ENCODE data around the gene RHEX. TPM values are rescaled to one million over a fixed set of nuclear protein-coding genes. Genes with fewer than 3 reads are reported as not detected.

RHEX gene
- total RNA-seq, 1 donor from 2014 or later, result not detected

GRCh38 chr1:206005234-206005633 is 47.7 kb upstream of the RHEX start:
- Histone ChIP-seq H3K79me2 (ENCODE audit: low read depth) (no peaks in the 10 kb centered on the region), H3F3A (ENCODE audit: low read depth) (no peaks in the 10 kb centered on the region), H3K4me3 (no peak overlapping the region), H3K27ac (no peak overlapping the region), H3K9me3 (ENCODE audit: low read depth) (no peaks in the 10 kb centered on the region), H3K4me1 (no peaks in the 10 kb centered on the region), H2AFZ (replicated peaks) (no peak overlapping the region), H3K9ac (no peak overlapping the region), H4K20me1 (ENCODE audit: low read depth) (no peaks in the 10 kb centered on the region), H3K36me3 (no peaks in the 10 kb centered on the region), H3K27me3 (no peaks in the 10 kb centered on the region), H3K4me2 (no peak overlapping the region)
- TF ChIP-seq CTCF (IDR thresholded peaks at IDR 0.05), result no peak
- no peak for TF ChIP-seq EZH2 (IDR thresholded peaks at IDR 0.05)
- TF ChIP-seq EZH2phosphoT487 (IDR thresholded peaks at IDR 0.05), result no peak
- H3K27ac Mint-ChIP-seq, result peak overlapping the region; percentile 50
- peaks cover 36% of the 10 kb centered on the region for H3K4me1 Mint-ChIP-seq
- no peaks in the 10 kb centered on the region for H3K36me3 Mint-ChIP-seq
- no peaks in the 10 kb centered on the region for H3K9me3 Mint-ChIP-seq
- no peak overlapping the region for H3K4me3 Mint-ChIP-seq
- DNase-seq (ENCODE audit: low spot score), result no peak
- peaks cover 22% of the 10 kb centered on the region for H3K27me3 Mint-ChIP-seq (ENCODE audit: insufficient read depth, low read depth)

GRCh38 chr1:206005778-206006180 is 47.2 kb upstream of the RHEX start:
- H3K4me3 Mint-ChIP-seq, result no peak overlapping the region
- no peaks in the 10 kb centered on the region for H3K9me3 Mint-ChIP-seq
- Histone ChIP-seq H3K27me3 (no peaks in the 10 kb centered on the region), H3K9ac (no peak overlapping the region), H3F3A (ENCODE audit: low read depth) (no peaks in the 10 kb centered on the region), H3K4me2 (no peak overlapping the region), H2AFZ (replicated peaks) (no peak overlapping the region), H3K27ac (no peak overlapping the region), H3K36me3 (no peaks in the 10 kb centered on the region), H3K4me1 (no peaks in the 10 kb centered on the region), H3K4me3 (no peak overlapping the region), H3K79me2 (ENCODE audit: low read depth) (no peaks in the 10 kb centered on the region), H4K20me1 (ENCODE audit: low read depth) (no peaks in the 10 kb centered on the region), H3K9me3 (ENCODE audit: low read depth) (no peaks in the 10 kb centered on the region)
- H3K36me3 Mint-ChIP-seq, result no peaks in the 10 kb centered on the region
- TF ChIP-seq EZH2phosphoT487 (IDR thresholded peaks at IDR 0.05), result no peak
- TF ChIP-seq CTCF (IDR thresholded peaks at IDR 0.05), result no peak
- TF ChIP-seq EZH2 (IDR thresholded peaks at IDR 0.05), result no peak
- H3K27ac Mint-ChIP-seq, result no peak overlapping the region
- peaks cover 22% of the 10 kb centered on the region for H3K27me3 Mint-ChIP-seq (ENCODE audit: insufficient read depth, low read depth)
- DNase-seq (ENCODE audit: low spot score), result no peak
- H3K4me1 Mint-ChIP-seq, result peaks cover 36% of the 10 kb centered on the region

- no peaks in the 10 kb centered on the region for H4K20me1 ChIP-seq (ENCODE audit: low read depth)
Observed at GRCh38 chr1:206006946-206007345, 46.0 kb upstream of the RHEX start.

More at GRCh38 chr1:206006946-206007345, 46.0 kb upstream of the RHEX start:
- no peak for DNase-seq (ENCODE audit: low spot score)
- H3K9ac ChIP-seq, result no peak overlapping the region
- Mint-ChIP-seq H3K4me3 (no peak overlapping the region), H3K4me1 (peaks cover 29% of the 10 kb centered on the region), H3K9me3 (no peaks in the 10 kb centered on the region), H3K27me3 (ENCODE audit: insufficient read depth, low read depth) (peaks cover 22% of the 10 kb centered on the region), H3K27ac (no peak overlapping the region), H3K36me3 (no peaks in the 10 kb centered on the region)
- no peaks in the 10 kb centered on the region for H3K4me1 ChIP-seq
- H3K27ac ChIP-seq, result no peak overlapping the region
- H3K79me2 ChIP-seq (ENCODE audit: low read depth), result no peaks in the 10 kb centered on the region
- no peak for TF ChIP-seq CTCF (IDR thresholded peaks at IDR 0.05)
- TF ChIP-seq EZH2 (IDR thresholded peaks at IDR 0.05), result no peak
- TF ChIP-seq EZH2phosphoT487 (IDR thresholded peaks at IDR 0.05), result no peak
- H3K27me3 ChIP-seq, result no peaks in the 10 kb centered on the region
- H3K36me3 ChIP-seq, result no peaks in the 10 kb centered on the region
- H3K9me3 ChIP-seq (ENCODE audit: low read depth), result no peaks in the 10 kb centered on the region
- H3K4me2 ChIP-seq, result no peak overlapping the region
- no peak overlapping the region for H2AFZ ChIP-seq (replicated peaks)
- no peak overlapping the region for H3K4me3 ChIP-seq
- H3F3A ChIP-seq (ENCODE audit: low read depth), result no peaks in the 10 kb centered on the region

Measured in neural progenitor cell (in vitro differentiated cells).